Measurements from ENCODE around the gene NME5.
"Not testable (repeated sequence)": the region's sequence is repeated elsewhere in the genome, so short reads cannot be mapped to it uniquely, and the experiment has no call there.

NME5 gene

GRCh38 chr5:138138949-138139780 lies at the start of gene NME5:
Gene NME5, minus strand, starts transcription at chr5:138139428. Its CDS starts 648 bp downstream, at chr5:138138780.
- no peak for DNase-seq

GRCh38 chr5:138188626-138189025 lies 49.4 kb upstream of the NME5 start:
- DNase-seq = no peak

- no peak for DNase-seq
Measured at GRCh38 chr5:138186002-138186447, 46.8 kb upstream of the NME5 start.

- DNase-seq = no peak
Measured at GRCh38 chr5:138182808-138183207, 43.6 kb upstream of the NME5 start.

GRCh38 chr5:138180841-138181240 lies 41.6 kb upstream of the NME5 start:
- DNase-seq = no peak

- no peak for DNase-seq
Measured at GRCh38 chr5:138180183-138180782, 41.1 kb upstream of the NME5 start.

GRCh38 chr5:138179277-138179857 lies 40.1 kb upstream of the NME5 start:
- no peak for DNase-seq

GRCh38 chr5:138178516-138179276 lies 39.5 kb upstream of the NME5 start, which contains the start of the genes BRD8 and KIF20A:
Gene BRD8, minus strand, starts transcription at chr5:138178630. Its CDS starts 16 bp downstream, at chr5:138178614.
Gene KIF20A, plus strand, starts transcription at chr5:138179112. Its CDS starts 569 bp downstream, at chr5:138179681.
- DNase-seq = peak; percentile 86

GRCh38 chr5:138177941-138178515 lies 38.8 kb upstream of the NME5 start:
- no peak for DNase-seq

GRCh38 chr5:138170299-138170698 lies 31.1 kb upstream of the NME5 start:
- DNase-seq = no peak

- no peak for DNase-seq
Measured at GRCh38 chr5:138169124-138169523, 29.9 kb upstream of the NME5 start.

- DNase-seq = no peak
Measured at GRCh38 chr5:138163721-138164120, 24.5 kb upstream of the NME5 start.

GRCh38 chr5:138160706-138161105 lies 21.5 kb upstream of the NME5 start:
- DNase-seq = no peak

GRCh38 chr5:138159666-138160065 lies 20.4 kb upstream of the NME5 start:
- DNase-seq = no peak

- no peak for DNase-seq
Measured at GRCh38 chr5:138157626-138158025, 18.4 kb upstream of the NME5 start.

- not testable (repeated sequence) for DNase-seq
Measured at GRCh38 chr5:138155977-138156376, 16.7 kb upstream of the NME5 start.

GRCh38 chr5:138149530-138149929 lies 10.3 kb upstream of the NME5 start:
- DNase-seq = no peak

GRCh38 chr5:138148811-138149210 lies 9.6 kb upstream of the NME5 start:
- DNase-seq = no peak

GRCh38 chr5:138143578-138143977 lies 4.3 kb upstream of the NME5 start:
- not testable (repeated sequence) for DNase-seq

- no peak for DNase-seq
Measured at GRCh38 chr5:138141734-138142133, 2.5 kb upstream of the NME5 start.

- no peak for DNase-seq
Measured at GRCh38 chr5:138140268-138140667, 1.0 kb upstream of the NME5 start.

GRCh38 chr5:138139781-138140090 lies 508 bp upstream of the NME5 start:
- DNase-seq = no peak

- DNase-seq = no peak
Measured at GRCh38 chr5:138132543-138132942, 6.7 kb downstream of the NME5 start.
